Left renal cortex interstitium (tissue), 4 donors: Measurements from ENCODE around the gene CADM2. TPM values are rescaled to one million over a fixed set of nuclear protein-coding genes. Genes with fewer than 3 reads are reported as not detected.
"Not testable (repeated sequence)": the region's sequence is repeated elsewhere in the genome, so short reads cannot be mapped to it uniquely, and the experiment has no call there.

Experiments
- DNase-seq, 4 donors: peaks; one replicate each; pipeline ENCODE4 v3.0.0-alpha.2; 2013; ENCODE audit warnings: low read depth in 4 of 4, low spot score in 2 of 4, missing footprints in 1 of 4
- polyA plus RNA-seq, 4 donors: library from polyadenylated mRNA; unstranded; fragments of 120-200 nt; gene quantifications; one replicate each; pipeline ENCODE4 v1.2.1, GENCODE V29; 2013; ENCODE audit not compliant: insufficient read length in 4 of 4

Gene CADM2
- under 1 TPM; 0.72 to 0.84 (median 0.81) TPM for polyA plus RNA-seq

GRCh38 chr3:84958495-84959469, at the start of gene CADM2:
Gene CADM2, plus strand, starts transcription at chr3:84958989.
- peak; percentile 48 to 81 (median 64) for DNase-seq

DNA sequence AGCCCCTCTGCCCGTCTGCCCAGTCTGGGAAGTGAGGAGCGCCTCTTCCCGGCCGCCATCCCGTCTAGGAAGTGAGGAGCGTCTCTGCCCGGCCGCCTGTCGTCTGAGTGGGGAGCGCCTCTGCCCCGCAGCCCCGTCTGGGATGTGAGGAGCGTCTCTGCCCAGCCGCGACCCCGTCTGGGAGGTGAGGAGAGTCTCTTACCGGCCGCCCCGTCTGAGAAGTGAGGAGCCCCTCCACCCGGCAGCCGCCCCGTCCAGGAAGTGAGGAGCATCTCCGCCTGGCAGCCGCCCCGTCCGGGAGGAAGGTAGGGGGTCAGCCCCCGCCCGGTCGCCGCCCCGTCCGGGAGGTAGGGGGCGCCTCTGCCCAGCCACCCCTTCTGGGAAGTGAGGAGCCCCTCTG, 40.2 kb upstream of the CADM2 start:
- DNase-seq: not testable (repeated sequence)

DNA sequence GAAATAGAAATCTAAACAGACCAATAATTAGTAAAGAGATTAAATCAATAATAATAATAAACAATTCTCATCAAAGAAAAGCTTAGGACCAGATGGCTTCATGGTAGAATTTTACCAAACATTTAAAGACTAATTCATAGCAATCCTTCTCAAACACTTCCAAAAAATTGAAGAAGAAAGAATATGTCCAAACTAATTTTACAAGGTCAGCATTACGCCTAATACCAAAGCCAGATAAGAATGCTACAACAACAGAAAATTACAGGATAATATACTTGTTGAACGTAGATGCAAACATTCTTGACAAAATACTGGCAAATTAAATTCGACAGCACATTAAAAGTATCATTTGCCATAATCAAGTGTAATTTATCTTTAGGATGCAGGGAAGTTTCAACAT, 36.1 kb upstream of the CADM2 start:
- DNase-seq: no peak

- DNase-seq: no peak
Observed at GRCh38 chr3:84925571-84925970, 33.2 kb upstream of the CADM2 start.

DNA sequence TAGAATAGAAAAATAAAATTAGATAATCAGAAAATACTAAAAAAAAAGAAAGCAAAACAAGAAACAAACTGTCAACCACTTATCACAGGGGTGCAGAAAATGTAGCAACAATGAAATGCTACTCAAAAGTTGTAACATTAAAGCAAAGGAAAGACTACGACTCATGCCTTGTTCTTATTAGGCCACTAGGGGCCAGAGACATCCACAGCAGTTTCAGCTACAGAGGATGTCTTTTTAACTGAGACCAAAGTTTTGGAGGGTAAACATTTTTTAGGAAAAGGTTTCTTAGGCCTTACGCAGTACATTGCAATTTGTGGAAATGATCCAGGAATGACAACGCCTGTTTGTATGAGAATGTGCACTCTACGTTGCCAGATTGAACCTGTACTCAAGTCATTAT, 15.4 kb upstream of the CADM2 start:
- no peak for DNase-seq

DNA sequence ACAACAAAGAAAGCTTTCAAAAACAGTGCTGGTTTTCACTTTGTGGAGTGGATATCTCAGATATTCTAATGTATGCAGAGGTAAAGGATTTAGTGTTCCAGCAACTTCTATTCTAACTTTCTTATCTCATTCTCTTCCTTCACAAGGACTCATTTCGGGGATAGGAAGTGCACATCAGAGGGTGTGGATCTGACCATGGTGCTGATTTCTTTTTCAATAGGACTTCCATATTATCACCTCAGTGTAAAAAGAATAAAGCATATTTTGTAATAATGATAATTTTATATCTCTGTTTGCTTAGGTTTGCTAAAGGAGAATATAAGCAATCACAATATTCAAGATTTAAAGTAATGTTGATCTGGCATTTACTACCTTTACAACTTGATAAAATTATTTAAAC, 12.5 kb upstream of the CADM2 start:
- DNase-seq: no peak

DNA sequence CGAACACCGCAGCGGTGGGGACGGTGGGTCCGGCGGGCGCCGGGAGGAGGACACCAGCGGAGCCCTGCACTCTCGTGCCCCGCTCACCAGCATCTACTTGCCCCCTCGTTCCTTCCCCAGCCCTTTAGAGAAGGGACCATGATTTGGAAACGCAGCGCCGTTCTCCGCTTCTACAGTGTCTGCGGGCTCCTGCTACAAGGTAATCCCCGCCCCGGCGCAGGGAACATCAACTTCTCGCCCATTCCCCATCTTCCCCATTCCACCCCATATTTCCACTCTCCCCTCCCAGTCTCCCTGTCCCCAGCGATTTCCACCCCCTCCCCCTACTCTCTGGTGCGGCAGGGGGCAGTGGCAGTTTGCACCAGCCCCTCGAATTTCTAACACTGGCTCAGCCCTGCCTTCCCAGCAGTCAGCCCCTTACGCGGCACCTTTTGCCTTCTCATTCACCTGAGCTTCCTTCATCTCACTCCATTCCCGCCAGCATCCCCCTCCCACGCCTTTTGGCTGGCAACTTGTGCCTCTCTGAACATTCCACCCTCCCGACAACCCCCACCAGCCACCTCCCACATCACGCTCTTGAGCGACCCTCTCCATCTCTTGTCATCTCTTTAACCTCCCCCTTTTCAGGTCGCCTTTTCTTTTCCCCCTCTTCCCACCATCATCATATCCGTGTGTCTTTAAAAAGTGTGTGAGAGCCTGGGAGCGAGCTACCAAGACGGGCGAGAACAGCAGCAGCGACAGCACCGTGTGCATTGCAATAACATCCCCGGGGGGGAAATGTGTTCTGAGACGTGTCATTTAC, 882 bp downstream of the CADM2 start:
- no peak for DNase-seq

- DNase-seq: no peak
Observed at GRCh38 chr3:84960581-84960980, 1.8 kb downstream of the CADM2 start.

DNA sequence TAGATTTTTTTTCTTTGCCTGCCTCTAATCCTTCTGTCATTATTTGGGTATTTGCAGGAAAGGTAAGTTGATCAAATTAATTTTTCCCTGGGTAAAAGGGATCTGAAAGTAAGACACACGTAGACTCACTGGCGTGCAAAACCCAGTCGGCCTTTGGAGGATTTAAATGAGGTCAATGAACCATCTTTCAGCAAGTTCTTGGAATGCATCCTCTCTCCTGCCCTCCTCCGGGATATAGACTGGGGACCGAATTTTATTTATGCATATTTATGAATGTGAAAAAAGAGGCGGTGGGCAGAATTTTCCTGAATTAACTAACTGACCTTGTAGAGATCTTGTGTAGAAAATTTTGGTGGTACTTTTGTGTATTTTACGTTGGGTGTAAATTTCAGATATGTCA, 2.2 kb downstream of the CADM2 start:
- DNase-seq: no peak

DNA sequence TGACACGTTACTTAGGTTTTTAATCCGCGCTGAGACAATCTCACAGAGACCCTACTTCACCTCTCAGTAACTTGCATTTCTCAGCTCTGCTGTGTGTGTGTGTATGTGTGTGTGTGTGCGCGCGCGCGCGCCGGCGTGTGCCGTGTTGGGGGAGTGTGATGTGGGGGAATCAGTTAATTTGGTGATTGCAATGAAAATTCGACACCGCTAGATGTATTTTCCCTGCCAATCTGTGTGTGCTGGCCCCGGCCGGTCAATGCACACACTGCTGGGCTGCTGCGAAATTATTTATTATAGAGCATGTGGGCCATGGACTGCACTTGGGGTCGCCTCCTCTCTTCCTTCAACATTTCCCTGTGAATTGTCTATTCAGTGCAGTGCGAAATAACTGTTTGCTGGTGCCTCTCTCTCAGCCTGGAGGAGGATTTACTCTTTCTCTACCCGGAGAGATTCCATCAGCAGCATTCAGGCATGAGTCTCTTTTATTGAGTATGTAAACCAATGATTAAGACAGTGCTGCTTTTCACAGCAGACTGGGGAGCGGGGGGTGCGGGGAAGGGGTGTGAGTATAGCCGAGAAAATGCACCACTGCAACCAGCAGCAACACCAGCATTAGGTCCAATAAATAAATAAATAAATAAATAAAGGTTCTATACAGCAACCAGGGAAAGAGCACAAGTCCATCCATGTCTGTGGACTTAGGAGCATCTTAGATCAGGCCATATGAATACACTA, 2.9 kb downstream of the CADM2 start:
- no peak for DNase-seq

DNA sequence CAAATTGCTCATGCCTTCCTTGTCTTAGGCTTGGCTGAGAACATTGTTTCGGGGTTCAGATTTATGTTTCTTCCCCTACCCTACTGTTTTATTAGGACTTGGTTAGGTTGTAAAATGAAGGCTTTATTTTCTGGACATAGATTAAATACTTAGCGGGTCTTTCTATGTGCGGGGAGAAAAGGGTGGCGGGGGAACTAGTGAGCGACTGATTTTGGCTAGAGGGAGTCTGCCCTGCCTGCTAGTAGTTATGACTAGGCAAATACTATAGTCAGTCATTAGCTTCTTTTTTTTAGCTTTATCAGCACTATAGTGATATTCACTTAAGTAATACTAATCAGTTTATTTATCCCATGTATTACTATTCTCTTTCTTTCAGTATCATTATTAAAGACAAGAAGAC, 3.6 kb downstream of the CADM2 start:
- no peak for DNase-seq

DNA sequence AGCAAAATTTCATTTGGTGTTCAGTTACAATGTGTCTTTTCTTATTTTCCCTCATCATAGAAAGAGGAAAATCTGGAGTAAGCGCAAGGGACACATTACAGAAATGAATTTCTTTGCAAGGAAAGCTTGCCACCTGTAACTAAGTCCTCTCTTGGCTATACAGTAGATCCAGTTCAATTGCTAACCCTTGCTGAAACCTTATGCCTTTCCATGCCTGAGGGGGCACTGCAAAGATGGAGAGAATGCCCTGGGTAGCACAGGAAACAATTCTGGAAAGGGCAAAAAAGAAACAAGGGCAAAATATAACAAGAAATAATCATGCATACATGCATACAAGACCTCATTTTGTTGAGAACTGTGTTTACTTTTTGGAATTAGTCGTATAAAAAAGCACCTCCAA, 4.3 kb downstream of the CADM2 start:
- no peak for DNase-seq

DNA sequence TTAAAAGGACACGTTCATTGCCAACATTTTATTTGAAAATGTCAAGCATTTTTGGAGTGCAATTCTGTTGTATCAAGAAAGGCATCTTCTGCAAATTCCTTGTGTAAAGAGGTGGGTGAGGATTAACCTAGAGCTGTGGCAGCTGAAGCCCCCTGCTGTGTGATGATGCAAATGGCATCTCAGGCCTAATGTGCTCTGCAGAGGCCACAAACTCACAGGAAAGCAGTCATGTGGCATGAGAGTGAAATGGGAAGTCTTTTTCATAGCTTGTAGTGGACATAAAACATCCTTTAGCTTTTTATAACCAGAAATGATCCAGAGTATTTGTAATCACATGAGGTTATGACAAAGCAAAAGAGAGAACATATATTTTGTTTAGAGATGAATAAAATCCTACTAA, 6.4 kb downstream of the CADM2 start:
- DNase-seq: no peak

DNA sequence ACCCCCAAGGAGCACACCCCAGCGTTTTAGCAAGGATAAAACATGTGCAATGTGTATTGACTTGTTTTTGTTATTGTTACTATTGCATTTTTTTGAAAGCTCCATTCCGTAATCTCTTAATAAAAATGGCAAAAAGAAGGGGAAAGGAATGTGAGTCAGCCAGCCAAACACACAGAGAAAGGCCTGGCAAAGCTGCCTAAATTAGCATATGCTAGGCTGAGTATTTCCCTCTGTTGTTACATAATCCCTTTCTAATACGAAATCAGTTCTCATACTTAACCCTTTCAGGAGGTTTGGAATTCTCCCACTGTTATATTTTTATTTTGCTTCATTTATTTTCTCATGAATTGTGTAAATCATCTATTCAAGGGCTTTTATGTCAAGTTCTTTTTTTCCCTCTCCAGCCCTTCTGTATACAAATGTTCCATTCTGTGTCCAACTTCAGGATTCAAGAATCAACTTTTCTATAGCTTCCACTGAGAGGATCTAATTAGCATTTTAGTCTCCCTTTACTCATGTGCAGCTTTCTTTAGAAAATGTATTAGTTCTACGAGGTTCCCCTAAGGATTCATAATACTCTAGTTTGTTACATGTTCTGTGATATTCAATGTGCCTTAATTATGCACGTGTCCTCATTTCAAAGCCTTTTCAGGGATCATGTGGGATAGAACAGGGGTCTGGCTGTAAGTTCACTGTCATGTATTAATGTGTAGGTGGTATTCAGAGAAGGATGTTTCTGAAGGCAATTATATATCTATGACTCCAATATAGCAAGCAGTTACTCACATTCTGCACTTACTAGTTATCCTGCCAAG, 9.2 kb downstream of the CADM2 start:
- no peak for DNase-seq

GRCh38 chr3:84968701-84969235, 10.0 kb downstream of the CADM2 start:
- DNase-seq: no peak

DNA sequence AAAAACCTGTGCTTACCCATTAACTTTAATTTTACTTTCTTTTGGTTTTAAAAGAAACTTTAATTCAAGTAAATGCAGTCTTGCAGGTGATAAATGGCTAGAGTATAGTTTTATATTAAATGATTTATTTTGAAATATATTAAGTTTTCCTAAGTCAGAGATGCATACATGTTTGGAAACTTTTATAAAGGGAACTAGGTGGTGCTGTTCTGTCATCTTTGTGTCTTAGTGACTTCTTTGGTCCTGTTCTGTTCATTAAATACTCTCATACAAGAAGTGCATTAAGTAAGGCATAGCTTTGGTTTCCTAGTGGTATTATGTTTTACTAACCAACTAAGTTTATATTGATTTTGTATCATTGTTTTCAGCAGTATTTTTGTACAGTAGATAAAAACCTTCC, 15.6 kb downstream of the CADM2 start:
- no peak for DNase-seq

- DNase-seq: no peak
Observed at GRCh38 chr3:84977021-84977420, 18.2 kb downstream of the CADM2 start.

DNA sequence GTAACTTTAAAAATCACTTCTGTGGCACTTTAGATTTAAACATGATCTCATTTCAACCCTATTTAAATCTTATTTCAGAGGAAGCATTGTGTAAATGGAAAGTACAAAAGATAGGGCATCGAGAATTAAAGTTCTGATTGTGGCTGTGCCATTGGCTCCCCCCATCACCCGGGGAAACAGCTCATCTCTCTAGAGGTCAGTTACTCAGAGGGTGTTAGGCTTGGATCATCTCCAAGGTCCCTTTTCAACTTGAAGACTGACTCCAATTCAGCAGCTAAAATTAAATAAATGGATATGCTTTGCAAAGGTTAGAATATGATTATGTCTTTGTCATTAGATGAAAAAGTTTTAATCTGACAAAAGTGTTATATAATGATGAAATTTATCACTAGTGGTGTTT, 20.1 kb downstream of the CADM2 start:
- no peak for DNase-seq

DNA sequence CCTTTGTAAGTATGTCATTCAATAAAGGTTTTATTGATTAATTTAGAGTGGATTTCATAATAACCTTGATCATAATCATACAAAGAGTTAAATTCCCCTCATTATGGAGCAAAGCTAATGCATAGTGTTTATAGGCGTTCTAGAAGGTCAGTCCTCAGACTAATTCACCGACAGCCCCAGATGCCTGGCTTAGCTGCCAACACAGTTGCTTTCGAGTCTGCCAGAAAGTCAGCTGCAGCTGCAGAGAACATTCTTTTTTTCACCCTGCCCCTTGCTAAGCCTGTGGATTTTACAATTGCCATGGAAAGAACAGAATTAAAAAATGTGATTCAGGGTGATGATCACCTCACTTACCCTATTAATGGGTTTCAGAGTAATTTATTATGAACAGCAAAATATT, 21.2 kb downstream of the CADM2 start:
- DNase-seq: no peak

GRCh38 chr3:84980456-84980855, 21.7 kb downstream of the CADM2 start:
- DNase-seq: no peak
